ENCODE results near the gene ZNF212.
"Not testable (repeated sequence)": the region's sequence is repeated elsewhere in the genome, so short reads cannot be mapped to it uniquely, and the experiment has no call there.

Gene ZNF212

GRCh38 chr7:149254181-149254858, 14.9 kb downstream of the ZNF212 start:
- DNase-seq = no peak

- DNase-seq = no peak
These were observed 15.7 kb downstream of the ZNF212 start for GRCh38 chr7:149255174-149255573.

GRCh38 chr7:149256568-149256967, 17.1 kb downstream of the ZNF212 start:
- DNase-seq = no peak

- DNase-seq = no peak
These were observed 17.7 kb downstream of the ZNF212 start for GRCh38 chr7:149257146-149257545.

- DNase-seq = peak in 1 of 5 donors; percentile 10
These were observed 21.9 kb downstream of the ZNF212 start for GRCh38 chr7:149261316-149261828.

DNA sequence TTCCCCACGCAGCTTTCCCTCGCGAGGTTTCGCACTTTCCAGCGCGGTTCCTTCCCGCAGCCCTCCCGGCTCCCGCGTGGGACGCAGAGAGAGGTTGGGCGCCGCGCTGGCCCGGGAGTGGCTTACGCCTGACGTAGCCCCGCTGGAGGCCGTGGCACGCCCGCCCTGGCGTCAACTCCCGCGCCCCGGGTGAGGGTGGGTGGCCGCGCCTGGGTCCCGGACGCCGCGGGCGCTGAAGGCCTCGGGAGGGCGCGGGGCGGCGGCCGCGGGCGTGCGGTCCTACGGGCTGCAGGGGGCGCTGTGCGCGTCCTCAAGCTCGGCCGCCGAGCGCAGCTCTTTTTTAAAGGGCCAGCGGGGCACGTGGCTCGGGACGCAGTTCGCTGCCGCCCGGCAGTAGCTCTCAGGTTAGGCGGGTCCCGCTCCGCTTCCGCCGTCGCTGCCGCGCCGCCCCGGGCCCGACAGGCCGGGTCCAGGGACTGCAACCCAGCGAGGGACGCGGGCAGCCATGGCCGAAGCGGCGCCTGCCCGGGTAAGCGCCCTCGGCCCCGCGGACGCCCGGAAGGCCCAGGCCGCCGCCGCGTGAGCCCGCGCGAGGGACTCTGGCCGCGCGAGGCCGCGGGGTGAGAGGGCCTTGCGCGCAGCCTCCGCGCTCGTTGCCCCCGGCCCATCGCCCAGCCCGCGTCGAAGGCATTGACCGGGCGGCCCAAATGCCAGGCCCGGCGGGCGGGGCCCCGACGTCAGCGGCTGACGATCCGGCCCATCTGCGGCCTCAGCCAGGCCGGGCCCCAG, 22.6 kb downstream of the ZNF212 start, which contains the start of gene ZNF783:
TSS of gene ZNF783 (plus strand) at position 368 of the 789 bp plus-strand sequence. CDS start at position 506, 138 bp downstream.
- DNase-seq = peak; percentile 71 to 89 (median 79)

GRCh38 chr7:149266451-149266850, 27.0 kb downstream of the ZNF212 start:
- DNase-seq = no peak

GRCh38 chr7:149267733-149268132, 28.3 kb downstream of the ZNF212 start:
- no peak for DNase-seq

DNA sequence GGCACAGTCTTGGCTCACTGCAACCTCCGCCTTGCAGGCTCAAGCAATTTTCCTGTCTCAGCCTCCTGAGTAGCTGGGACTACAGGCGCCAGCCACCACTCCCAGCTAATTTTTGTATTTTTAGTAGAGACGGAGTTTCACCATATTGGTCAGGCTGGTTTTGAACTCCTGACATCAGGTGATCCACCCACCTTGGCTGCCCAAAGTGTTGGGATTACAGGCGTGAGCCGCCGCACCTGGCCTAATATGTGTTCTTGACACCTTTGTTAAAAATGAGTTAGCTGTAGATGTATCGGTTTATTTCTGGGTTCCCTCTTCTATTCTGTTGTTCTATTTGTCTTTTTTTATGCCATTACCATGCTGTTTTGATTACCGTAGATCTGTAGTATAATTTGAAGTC, 35.0 kb downstream of the ZNF212 start:
- DNase-seq = not testable (repeated sequence)

- no peak for DNase-seq
These were observed 38.4 kb downstream of the ZNF212 start for GRCh38 chr7:149277871-149278270.

DNA sequence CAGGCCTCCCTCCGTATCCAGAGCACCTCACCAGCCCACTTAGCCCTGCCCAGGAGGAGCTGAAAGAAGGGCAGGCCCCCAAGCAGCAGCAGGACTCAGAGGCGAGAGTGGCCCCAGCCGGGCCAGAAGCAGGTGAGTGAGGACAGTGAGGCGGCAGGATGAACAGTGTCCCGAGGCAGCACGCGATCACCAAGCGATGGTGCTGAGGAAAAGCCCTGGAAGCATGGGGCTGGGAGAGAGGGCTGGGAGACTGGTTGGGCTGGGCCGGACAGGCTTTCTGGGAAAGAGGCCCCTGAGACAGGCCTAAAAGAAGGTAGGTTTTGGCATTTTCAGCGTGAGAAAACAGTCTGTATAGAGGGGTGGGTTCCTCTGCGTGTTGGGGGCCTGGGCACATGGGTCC, 38.9 kb downstream of the ZNF212 start:
- no peak for DNase-seq

DNA sequence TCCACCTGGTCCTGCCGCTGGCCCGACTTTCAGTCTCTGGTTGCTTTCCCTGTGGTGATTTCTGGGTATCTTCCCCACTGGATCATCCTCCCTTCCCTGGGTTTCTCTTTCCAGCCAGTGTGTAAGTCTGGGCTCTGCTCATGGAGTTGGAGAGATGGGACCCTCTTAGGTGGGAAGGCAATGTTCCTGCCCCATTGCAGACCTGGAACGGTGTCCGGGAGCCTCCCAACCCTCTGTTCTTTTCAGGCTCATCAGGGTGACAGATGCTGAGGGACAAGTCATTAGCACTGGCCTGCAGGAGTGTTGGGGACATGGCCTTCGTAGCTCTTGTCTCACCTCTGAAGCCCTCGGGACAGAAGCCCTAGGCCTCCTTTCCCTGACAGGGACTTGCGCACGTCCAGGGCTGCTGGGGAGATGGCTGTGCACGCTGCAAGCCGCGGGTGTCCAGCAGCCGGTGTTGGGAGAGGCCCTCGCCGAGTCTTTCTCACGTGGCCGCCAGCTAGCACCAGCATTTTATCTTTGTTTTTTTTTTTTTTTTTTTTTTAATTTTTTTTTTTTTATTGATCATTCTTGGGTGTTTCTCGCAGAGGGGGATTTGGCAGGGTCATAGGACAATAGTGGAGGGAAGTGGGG, 39.8 kb downstream of the ZNF212 start:
- DNase-seq = no peak

DNA sequence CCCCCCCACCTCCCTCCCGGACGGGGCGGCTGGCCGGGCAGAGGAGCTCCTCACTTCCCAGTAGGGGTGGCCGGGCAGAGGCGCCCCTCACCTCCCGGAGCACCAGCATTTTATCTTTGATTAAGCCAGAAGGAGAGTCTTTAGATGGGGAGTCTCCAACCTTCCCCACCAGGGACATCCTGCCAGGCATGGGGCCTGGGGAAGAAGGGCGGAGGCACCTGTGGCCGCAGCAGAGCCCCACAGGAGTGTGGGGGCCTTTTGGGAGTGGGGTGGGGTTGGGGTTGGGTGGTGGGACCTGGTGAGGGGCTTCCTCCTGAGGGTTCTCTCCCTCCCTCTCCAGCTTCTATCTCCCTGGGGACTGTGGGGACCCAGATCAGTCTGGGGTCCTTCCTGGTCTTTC, 40.7 kb downstream of the ZNF212 start:
- no peak for DNase-seq

DNA sequence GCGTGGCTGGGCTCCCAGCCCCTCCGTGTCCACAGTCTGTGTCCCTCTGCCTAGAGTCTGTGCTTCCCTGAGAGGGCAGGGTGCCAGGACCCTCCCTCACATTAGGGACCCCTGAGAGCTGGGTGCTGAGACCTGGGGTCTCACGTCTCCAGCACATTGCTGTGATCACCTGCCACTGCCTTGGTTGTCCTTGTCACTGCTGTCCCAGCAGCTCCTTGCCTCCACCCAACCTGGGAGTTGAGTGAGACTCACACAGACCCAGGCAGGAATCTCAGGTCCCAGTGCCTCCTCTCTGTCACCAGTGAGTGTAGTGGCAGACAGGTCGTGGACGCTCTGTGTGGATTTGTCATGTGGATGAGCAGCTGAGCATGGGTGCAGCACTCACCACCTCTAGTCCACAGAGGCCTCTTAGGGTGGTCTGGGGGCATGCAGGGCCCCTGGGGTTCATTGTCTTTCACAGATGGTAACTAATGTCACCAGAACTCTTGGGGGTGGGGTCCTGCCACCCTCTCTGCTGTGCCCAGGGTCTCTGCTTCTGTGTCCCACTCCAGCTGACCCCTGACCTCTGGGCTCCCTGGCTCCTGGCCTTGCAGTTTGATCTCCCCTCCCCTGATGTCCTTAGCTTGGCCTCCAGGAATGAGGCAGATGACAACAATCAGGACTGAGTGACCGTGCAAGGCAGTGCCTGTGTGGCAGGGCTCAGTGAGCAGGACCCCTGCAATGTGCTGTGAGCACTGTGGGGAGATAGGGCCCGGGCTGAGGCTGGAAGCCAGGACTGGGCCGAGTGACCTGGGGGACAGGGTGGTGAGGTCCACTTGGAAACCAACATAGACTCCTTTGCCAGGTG, 41.4 kb downstream of the ZNF212 start:
- no peak for DNase-seq

DNA sequence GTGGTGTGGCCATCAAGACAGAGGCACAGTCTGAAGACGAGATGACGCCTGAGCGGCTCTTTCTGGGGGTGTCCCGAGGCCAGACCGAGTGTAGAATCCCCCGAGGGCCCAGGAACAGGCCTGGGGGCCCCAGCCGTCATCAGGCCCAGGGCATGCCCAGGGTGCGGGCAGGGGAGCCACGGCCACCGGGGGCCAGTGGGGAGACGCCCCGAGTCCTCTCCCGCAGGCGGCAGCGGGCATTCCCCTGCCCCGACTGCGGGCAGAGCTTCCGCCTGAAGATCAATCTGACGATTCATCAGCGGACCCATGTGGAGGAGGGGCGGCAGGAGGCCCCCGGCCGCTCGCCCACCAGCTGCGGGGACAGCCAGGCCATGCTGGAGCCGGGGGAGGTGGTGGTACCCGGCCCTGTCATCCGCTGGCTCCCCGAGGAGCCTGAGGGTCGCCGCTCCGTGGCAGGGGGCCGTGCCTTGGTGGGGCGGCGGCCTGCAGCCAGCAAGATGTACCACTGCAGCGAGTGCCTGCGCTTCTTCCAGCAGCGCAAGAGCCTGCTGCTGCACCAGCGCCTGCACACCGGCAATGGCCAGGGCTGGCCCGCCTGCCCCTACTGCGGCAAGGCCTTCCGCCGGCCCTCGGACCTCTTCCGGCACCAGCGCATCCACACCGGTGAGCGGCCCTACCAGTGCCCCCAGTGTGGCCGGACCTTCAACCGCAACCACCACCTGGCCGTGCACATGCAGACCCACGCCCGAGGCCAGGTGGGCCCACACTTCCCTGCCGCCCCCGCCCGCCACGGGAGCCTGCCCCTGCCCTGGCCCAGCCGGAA, 42.3 kb downstream of the ZNF212 start:
- no peak for DNase-seq

GRCh38 chr7:149282331-149282655, 42.8 kb downstream of the ZNF212 start:
- no peak for DNase-seq

GRCh38 chr7:149283321-149283720, 43.9 kb downstream of the ZNF212 start:
- DNase-seq = no peak

GRCh38 chr7:149284343-149284742, 44.9 kb downstream of the ZNF212 start:
- DNase-seq = peak in 4 of 5 donors; percentile 34 to 49 (median 40)

- DNase-seq = peak; percentile 95 to 98 (median 98)
These were observed 45.6 kb downstream of the ZNF212 start for GRCh38 chr7:149284850-149285585.

DNA sequence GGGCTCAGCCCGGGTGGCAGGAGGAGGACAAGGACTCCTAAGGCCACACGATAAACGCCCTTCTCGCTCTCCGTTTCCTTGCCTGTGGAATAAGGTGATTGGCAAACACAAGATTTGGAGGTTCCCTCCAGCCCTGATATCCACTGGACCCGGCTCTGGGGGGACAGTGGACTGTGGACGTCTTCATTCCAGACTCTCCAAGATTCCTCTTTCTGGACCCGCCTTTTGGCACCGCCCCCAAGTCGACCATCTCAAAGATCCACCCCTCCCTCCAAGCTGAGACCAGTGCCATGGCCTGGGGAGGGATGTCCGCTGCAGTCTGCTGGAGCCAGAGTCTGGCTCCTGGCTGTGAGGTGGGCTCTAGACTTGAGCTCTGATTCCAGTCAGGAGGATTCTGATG, 46.2 kb downstream of the ZNF212 start:
- DNase-seq = no peak
